ENCODE results near the gene UVSSA. TPM values are rescaled to one million over a fixed set of nuclear protein-coding genes. Genes with fewer than 3 reads are reported as not detected.

The UVSSA gene, protein sequence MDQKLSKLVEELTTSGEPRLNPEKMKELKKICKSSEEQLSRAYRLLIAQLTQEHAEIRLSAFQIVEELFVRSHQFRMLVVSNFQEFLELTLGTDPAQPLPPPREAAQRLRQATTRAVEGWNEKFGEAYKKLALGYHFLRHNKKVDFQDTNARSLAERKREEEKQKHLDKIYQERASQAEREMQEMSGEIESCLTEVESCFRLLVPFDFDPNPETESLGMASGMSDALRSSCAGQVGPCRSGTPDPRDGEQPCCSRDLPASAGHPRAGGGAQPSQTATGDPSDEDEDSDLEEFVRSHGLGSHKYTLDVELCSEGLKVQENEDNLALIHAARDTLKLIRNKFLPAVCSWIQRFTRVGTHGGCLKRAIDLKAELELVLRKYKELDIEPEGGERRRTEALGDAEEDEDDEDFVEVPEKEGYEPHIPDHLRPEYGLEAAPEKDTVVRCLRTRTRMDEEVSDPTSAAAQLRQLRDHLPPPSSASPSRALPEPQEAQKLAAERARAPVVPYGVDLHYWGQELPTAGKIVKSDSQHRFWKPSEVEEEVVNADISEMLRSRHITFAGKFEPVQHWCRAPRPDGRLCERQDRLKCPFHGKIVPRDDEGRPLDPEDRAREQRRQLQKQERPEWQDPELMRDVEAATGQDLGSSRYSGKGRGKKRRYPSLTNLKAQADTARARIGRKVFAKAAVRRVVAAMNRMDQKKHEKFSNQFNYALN
- 10 to 100 TPM; 33.0 to 36.6 TPM for total RNA-seq
- 10 to 100 TPM; 12.8 to 26.4 (median 17.8) TPM for polyA plus RNA-seq (ENCODE audit: insufficient read length in 6 of 6)
- long read RNA-seq, donor 1, full-length matches to known transcripts = 4 of 4 reads
- long read RNA-seq, donor 1, partial matches to known transcripts = 0 of 4 reads
- long read RNA-seq, donor 1, other reads (novel, unspliced or antisense) = 0 of 4 reads
- long read RNA-seq, donor 2, full-length matches to known transcripts = 4 of 4 reads
- long read RNA-seq, donor 2, partial matches to known transcripts = 0 of 4 reads
- long read RNA-seq, donor 2, other reads (novel, unspliced or antisense) = 0 of 4 reads
- long read RNA-seq, donor 3, full-length matches to known transcripts = 1 of 1 reads
- long read RNA-seq, donor 3, partial matches to known transcripts = 0 of 1 reads
- long read RNA-seq, donor 3, other reads (novel, unspliced or antisense) = 0 of 1 reads
- long read RNA-seq, donor 4, partial matches to known transcripts = 0 of 1 reads
- long read RNA-seq, donor 4, other reads (novel, unspliced or antisense) = 1 of 1 reads
- long read RNA-seq, donor 5, full-length matches to known transcripts = 7 of 7 reads
- long read RNA-seq, donor 5, partial matches to known transcripts = 0 of 7 reads
- long read RNA-seq, donor 5, other reads (novel, unspliced or antisense) = 0 of 7 reads
- long read RNA-seq, donor 6, full-length matches to known transcripts = 2 of 2 reads
- long read RNA-seq, donor 6, partial matches to known transcripts = 0 of 2 reads
- long read RNA-seq, donor 6, other reads (novel, unspliced or antisense) = 0 of 2 reads
- long read RNA-seq, donor 7, full-length matches to known transcripts = 1 of 1 reads
- long read RNA-seq, donor 7, partial matches to known transcripts = 0 of 1 reads
- long read RNA-seq, donor 7, other reads (novel, unspliced or antisense) = 0 of 1 reads
- long read RNA-seq, donor 8, full-length matches to known transcripts = 3 of 3 reads
- long read RNA-seq, donor 8, partial matches to known transcripts = 0 of 3 reads
- long read RNA-seq, donor 8, other reads (novel, unspliced or antisense) = 0 of 3 reads
- long read RNA-seq, donor 9, full-length matches to known transcripts = 1 of 1 reads
- long read RNA-seq, donor 9, partial matches to known transcripts = 0 of 1 reads
- long read RNA-seq, donor 9, other reads (novel, unspliced or antisense) = 0 of 1 reads
- long read RNA-seq, donor 10, partial matches to known transcripts = 1 of 2 reads
- long read RNA-seq, donor 10, other reads (novel, unspliced or antisense) = 1 of 2 reads
- long read RNA-seq, donor 11, full-length matches to known transcripts = 4 of 25 reads
- long read RNA-seq, donor 11, partial matches to known transcripts = 21 of 25 reads
- long read RNA-seq, donor 11, other reads (novel, unspliced or antisense) = 0 of 25 reads
- long read RNA-seq, donor 12, full-length matches to known transcripts = 1 of 1 reads
- long read RNA-seq, donor 12, partial matches to known transcripts = 0 of 1 reads
- long read RNA-seq, donor 12, other reads (novel, unspliced or antisense) = 0 of 1 reads

DNA sequence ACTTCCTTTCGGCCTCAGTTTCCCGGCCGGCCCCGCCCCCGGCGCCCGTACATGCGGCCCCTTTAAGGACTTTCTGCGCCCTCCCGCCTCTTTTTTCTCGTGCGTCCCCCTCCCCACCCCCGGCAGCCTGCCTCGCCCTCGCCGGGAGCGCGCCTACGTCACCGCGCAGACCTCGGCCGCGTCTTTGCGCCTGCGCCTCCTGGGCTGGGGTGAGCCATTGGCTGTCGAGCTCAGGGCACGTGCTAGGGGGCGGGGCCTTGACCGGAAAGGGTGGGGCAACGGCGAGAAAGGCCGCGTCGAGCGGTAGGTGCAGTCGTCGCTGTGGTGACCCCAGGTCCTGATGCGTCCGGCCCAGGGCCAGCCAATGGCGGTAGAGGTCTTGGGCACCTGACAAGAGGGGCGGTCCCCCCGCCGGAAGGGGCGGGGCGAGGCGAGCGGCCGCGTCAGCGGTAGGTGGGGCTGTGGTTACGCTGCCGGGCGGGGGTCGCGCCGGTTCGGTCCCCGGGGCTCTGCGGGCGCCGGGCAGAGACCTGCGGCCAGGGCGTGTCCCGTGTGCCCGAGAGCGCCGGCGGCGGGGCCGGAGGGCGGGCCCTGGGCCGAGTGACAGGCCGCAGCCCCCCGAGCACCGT lies at the start of gene UVSSA:
UVSSA (plus strand) TSS at position 428 of the 629 bp plus-strand sequence. CDS start 884 bp downstream, outside the sequence.
- ATAC-seq (peak; percentile 92), DNase-seq (peak; percentile 100)
- H3K4me3 ChIP-seq = peak within 1 kb of the TSS; percentile 92 to 98
- no peaks in the 10 kb centered on the region for H3K27me3 ChIP-seq
- peaks cover 0 to 13% of the 10 kb centered on the region in 2 donors for H3K36me3 ChIP-seq
- peak within 1 kb of the TSS; percentile 99 to 100 for H3K27ac ChIP-seq
- peaks cover 11 to 41% of the 10 kb centered on the region in 2 donors for H3K4me1 ChIP-seq
- TF ChIP-seq, protein P1, sequence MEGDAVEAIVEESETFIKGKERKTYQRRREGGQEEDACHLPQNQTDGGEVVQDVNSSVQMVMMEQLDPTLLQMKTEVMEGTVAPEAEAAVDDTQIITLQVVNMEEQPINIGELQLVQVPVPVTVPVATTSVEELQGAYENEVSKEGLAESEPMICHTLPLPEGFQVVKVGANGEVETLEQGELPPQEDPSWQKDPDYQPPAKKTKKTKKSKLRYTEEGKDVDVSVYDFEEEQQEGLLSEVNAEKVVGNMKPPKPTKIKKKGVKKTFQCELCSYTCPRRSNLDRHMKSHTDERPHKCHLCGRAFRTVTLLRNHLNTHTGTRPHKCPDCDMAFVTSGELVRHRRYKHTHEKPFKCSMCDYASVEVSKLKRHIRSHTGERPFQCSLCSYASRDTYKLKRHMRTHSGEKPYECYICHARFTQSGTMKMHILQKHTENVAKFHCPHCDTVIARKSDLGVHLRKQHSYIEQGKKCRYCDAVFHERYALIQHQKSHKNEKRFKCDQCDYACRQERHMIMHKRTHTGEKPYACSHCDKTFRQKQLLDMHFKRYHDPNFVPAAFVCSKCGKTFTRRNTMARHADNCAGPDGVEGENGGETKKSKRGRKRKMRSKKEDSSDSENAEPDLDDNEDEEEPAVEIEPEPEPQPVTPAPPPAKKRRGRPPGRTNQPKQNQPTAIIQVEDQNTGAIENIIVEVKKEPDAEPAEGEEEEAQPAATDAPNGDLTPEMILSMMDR (IDR thresholded peaks at IDR 0.05) = no peak
- intact Hi-C loops (cut with DNase I) = loop anchor here in 1 of 2 donors (10.0 kb wide), 1 partner anchor 92 kb away; no protein-coding TSS in a partner anchor
- no peaks in the 10 kb centered on the region for H3K9me3 ChIP-seq

DNA sequence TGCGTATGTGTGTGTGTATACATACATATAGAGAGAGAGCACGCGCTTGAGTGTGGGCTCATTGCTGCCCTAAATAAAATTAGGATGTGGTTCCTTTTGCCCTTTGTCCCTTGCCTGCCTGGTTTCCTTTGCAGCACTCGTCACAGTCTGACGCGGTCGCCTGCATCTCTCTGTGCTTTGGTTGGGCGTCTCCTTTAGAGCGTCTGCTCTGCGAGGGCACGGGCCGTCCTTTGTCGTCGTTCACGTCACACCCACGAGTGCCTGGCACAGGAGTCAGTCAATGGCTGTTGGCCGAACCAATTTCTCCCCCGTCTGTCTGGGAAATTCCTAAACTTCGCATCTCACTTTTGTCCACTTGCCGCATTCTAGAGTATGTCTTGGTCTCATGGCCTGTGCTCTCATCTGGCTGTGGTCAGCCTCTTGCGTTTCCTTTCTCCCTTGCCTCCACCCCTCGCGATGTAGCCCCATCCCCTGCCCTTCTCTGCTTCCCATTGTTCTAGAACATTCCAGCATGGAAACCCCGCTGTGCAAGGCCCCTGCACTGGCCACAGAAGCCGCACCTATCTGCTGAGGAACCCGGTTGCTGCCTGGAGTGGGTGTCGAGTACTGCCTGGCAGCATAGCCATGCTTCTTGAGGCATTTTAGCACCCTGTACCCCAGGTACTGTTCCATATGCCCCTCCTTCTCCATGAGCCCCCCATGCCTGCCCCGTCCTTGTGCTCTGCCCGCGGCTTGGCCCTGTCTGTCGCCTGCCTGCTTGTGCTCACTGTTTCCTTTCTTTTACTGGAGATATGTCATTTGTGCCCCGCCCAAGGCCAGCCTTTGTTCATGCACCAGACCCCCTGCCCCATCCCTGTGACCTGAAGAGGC lies 49.3 kb upstream of the UVSSA start:
- no peaks in the 10 kb centered on the region for H3K9me3 ChIP-seq
- no peak overlapping the region for H3K4me3 ChIP-seq
- H3K4me1 ChIP-seq = peaks cover 0 to 67% of the 10 kb centered on the region in 2 donors
- TF ChIP-seq, protein P1 (IDR thresholded peaks at IDR 0.05) = no peak
- DNase-seq (peak in 2 of 4 donors; percentile 24 to 76), ATAC-seq (no peak)
- H3K27me3 ChIP-seq = no peaks in the 10 kb centered on the region
- intact Hi-C loops (cut with DNase I) = no loop called here
- peaks cover 0 to 58% of the 10 kb centered on the region in 2 donors for H3K36me3 ChIP-seq
- H3K27ac ChIP-seq = no peak overlapping the region

DNA sequence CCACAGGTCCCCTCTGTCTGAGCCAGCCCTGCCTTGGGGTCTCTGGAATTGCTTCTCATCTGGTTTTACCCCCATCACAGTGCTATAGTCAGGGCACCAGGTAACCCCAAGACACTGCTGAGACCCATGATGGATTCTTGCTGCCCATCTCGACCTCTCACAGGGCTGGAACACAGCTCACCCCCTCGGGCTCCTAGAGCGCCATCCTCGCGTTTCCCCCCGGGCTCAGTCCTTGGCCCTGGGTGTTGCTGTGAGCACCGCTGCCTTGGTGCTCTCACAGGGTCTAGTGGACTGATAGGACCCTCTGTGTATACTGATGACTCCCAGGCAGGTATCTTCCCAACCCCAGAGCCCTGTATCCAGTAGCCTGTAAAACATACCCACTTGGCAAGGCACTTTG lies 48.5 kb upstream of the UVSSA start:
- ATAC-seq = no peak
- H3K27me3 ChIP-seq = no peaks in the 10 kb centered on the region
- H3K27ac ChIP-seq = peak overlapping the region in 1 of 2 donors; percentile 94
- peaks cover 0 to 55% of the 10 kb centered on the region in 2 donors for H3K36me3 ChIP-seq
- TF ChIP-seq, protein P1 (IDR thresholded peaks at IDR 0.05) = no peak
- H3K9me3 ChIP-seq = no peaks in the 10 kb centered on the region
- H3K4me1 ChIP-seq = peaks cover 0 to 60% of the 10 kb centered on the region in 2 donors
- peak in 2 of 4 donors; percentile 19 to 41 for DNase-seq
- intact Hi-C loops (cut with DNase I) = no loop called here
- H3K4me3 ChIP-seq = no peak overlapping the region

Measured in left lung (tissue), 14 donors.